Posterior vena cava (tissue), 2 donors: Measurements from ENCODE around the gene IFNL2. TPM values are rescaled to one million over a fixed set of nuclear protein-coding genes. Genes with fewer than 3 reads are reported as not detected.
"Not testable (repeated sequence)": the region's sequence is repeated elsewhere in the genome, so short reads cannot be mapped to it uniquely, and the experiment has no call there.

ENCODE experiments used
- DNase-seq: peaks from one replicate; pipeline ENCODE4 v3.0.0-alpha.2; 2020; ENCODE audit warnings: low spot score
- intact Hi-C, 2 donors: fragments of 100-400 bp; cut with DNase I; formaldehyde crosslinking; loops; one replicate each; pipeline versions ENCODE4 v1.14.1 to v1.14.2; 2022 to 2023
- total RNA-seq, 2 donors: library from RNA; stranded (reverse); fragmentation: NEBNext Ultra II Directional; extraction: Animal tissue kit (Norgen Biotek cat#: 25700); gene quantifications; one replicate each; pipeline ENCODE4 v1.2.1, GENCODE V29; 2021
- donor health status: DM: yes; HTN: yes; CAD: no.
- donor health status: DM: yes; HTN: yes; CAD: no.

IFNL2 gene
- total RNA-seq, 2 donors from 2014 or later, result not detected

- intact Hi-C loops, result no loop called here
- no peak for DNase-seq
These were observed 17.1 kb upstream of the IFNL2 start for GRCh38 chr19:39251081-39251480.

DNA sequence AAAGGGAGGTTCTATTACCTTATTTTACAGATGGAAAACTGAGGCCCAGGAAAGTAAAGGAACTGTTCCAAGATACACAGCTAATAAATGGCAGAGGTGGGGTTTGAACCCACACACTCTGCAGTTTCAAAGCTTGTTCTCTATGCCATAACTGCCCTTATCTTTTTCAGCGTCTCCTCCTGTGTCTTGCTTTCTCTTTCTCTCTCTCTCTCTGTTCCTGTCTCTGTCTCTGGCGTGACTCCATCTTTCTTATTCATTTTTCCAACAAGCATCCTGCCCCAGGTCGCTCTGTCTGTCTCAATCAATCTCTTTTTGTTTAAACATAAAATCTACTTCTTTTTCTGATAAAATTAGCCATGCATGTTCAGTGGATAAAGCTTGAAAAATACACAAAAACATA lies 16.4 kb upstream of the IFNL2 start:
- intact Hi-C loops, result no loop called here
- no peak for DNase-seq

DNA sequence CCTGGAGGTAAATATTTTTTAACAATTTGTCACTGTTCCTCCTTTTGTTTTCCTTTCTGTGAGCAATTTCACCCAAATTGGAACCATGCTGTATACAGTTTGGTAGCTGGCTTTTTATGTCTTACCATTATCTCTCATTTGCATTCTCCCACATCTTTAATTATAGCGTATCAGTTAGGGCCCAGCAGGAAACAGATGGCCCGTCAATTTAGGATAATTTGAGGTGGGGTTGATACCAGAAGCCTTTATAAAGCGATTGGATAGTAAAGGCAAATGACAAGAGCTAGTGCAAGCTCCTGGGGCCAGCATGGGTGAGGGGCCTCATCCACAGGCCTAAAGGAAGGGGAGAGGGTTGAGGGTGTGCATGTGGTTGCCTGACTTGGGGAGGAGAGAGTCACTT lies 15.7 kb upstream of the IFNL2 start:
- intact Hi-C loops, result no loop called here
- no peak for DNase-seq

DNA sequence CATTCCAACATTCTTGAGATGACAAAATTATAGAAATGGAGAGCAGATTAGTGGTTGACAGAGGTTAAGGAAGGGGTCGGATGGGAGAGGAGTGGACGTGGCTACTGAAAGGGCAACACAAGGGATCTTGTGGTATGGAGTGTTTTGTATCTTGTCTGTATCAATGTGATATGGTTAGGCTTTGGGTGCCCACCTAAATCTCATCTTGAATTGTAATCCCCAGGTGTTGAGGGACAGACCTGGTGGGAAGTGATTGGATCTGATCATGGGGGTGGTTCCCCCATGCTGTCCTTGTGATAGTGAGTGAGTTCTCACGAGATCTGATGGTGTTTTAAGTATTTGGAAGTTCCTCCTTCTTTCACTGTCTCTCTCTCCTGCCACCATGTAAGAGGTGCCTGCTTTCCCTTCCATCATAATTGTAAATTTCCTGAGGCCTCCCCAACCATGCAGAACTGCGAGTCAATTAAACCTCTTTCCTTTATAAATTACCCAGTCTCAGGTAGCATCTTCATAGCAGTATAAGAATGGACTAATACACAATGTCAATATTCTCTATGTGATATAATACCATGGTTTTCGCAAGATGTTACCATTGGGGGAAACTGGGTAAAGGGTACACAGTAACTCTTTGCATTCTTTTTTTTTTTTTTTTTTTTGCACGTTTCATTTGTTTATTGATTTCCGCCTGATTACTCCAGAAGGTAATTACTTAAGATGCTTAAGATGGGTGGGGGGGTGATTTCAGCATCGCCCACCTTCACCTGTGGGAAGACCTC lies 14.6 kb upstream of the IFNL2 start:
- no peak for DNase-seq
- intact Hi-C loops, result no loop called here

DNA sequence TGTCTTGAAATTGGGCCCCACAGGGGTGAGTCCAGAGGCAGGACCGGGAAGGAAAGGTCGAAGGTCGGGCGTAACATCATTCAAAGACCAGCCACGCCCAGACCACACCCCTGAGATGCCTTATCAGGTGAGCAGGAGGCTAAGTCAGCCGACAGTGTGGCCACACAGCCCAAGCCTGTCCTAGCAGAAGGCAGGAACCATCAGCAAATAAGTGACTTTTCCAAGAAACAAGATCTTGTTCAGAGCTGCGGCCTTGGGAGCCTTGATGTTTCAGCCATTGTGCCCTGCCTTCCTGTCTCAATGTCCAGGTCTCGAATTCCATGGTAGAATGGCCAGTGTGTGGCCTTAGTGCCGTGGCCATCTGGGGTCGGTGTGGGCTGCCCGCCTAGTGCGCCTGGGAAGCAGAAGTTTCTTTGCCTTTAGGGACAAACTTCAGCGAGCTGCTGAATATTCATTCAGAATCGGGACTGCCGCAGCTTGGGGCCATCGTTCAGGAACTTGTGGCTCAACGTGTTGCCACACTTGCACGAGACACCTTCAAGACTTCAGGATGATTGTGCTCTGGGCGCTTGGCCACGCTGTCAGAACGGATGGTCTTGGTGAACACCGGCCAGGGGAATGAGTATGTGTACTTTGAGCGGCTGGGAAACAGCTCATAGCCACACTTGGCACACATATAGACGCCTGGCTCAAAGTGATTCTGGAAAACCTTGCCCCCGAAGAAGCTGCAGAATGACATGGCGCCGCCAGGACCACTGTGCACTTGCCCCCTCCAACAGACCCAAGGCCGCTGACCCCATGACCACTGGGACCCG lies 13.5 kb upstream of the IFNL2 start:
- no peak for DNase-seq
- intact Hi-C loops, result no loop called here

DNA sequence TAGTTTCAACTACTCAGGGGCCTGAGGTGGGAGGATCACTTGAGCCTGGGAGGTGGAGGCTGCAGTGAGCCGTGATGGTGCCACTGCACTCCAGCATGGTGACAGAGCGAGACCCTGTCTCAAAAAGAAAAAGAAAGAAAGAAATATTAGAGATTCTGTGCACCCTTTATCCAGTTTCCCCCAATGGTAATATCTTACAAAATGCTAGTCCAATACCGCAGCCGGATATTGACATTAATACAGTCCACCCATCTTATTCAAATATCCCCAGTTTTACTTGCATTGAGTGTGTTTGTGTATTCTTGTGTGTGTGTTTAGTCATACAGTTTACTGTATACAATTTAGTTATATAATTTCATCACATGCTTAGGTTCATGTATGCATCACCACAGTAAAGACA lies 11.0 kb upstream of the IFNL2 start:
- intact Hi-C loops, result no loop called here
- no peak for DNase-seq

GRCh38 chr19:39261704-39262103 lies 6.5 kb upstream of the IFNL2 start:
- intact Hi-C loops, result no loop called here
- no peak for DNase-seq

DNA sequence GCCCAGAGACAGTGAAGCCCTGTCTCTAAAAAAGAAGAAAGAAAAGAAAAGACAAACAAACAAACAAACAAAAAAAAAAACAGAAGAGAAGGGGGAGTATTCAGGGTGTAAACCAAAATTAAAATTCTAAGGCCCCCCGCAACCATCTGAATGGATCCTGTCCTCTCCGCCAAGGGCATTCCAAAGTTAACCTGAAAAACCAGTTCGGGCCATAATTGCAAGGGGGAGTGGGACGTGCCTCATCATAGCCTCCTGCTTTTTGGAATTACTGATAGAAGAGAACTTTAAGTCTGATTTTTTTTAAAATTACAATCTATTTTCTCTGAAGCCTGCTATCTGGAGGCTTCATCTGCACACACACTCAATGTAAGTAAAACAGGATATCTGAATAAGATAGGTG lies 5.7 kb upstream of the IFNL2 start:
- DNase-seq, result no peak
- intact Hi-C loops, result no loop called here

DNA sequence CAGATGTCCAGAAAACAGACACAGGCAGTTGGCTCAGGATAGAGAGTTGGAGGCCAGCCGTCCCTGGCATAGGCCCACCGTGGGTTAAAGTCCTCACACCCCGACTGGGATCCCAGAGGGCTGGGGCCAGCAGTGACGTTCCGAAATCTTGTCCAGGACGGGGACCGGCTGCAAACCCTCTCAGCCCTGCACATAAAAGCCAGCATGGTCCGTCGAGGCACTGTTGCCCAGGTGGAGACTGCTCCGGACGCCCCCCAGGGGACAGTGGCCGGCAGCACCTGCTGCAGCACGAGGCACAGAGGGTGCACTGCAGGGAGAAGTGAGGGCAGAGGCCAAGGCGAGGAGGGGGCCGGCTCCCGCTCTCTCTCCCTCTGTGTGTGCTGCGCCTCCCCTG lies 4.3 kb upstream of the IFNL2 start:
- no peak for DNase-seq
- intact Hi-C loops, result no loop called here

- no peak for DNase-seq
- intact Hi-C loops, result no loop called here
These were observed 3.6 kb upstream of the IFNL2 start for GRCh38 chr19:39264306-39265290.

DNA sequence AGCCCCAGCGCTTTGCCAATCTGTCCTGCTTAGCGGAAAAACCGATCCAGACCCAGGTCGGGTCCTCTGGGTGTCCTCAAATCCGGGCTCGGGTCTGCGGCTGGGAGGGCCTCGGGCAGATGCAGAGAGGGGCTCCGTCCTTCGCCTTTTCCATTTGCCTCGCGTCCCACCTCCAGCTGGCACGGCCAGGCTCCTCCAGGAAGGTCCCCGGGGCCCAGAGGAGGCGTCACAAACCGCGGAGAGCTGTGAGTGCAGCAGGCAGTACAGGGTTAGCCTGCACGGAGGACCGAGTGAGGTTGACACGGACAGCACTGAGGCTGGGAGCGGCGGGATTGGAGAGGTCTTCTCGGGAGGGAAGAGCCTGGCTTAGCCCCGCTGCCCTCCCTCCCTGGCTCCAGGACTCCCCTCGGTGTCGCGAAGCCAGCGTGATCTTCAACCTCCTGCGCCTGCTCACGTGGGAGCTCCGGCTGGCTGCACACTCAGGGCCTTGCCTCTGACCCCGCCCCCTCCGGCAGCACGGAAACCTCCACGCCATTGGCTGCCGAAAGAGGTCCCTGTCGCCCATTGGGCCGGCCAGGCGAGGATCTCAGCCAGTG lies 2.8 kb upstream of the IFNL2 start:
- DNase-seq, result no peak
- intact Hi-C loops, result no loop called here

DNA sequence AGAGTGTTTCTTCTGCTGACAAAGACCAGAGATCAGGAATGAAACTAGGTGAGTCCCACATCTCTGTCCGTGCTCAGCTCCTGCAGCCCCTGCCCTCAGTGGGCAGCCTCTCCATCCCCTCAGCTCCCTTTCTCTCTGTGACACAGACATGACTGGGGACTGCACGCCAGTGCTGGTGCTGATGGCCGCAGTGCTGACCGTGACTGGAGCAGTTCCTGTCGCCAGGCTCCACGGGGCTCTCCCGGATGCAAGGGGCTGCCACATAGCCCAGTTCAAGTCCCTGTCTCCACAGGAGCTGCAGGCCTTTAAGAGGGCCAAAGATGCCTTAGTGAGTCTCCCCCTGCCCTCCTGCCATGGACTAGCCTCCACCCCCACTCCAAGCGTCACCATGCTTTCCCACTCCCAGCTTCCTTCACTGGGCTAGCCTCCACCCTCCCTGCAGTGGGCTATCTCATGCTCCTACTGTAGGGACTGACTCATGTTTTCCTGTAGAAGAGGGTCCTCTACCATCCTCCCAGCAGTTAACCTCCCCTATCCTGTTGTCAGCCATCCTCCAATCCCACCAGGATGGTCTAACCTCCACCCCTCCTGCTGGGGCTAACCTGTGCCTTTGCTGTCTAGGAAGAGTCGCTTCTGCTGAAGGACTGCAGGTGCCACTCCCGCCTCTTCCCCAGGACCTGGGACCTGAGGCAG lies 481 bp downstream of the IFNL2 start:
- DNase-seq, intact Hi-C loops: not testable (repeated sequence)

- intact Hi-C loops, DNase-seq: not testable (repeated sequence)
These were observed 1.2 kb downstream of the IFNL2 start for GRCh38 chr19:39269369-39269768.

- intact Hi-C loops, result no loop called here
- no peak for DNase-seq
These were observed 2.1 kb downstream of the IFNL2 start for GRCh38 chr19:39270036-39270871.

DNA sequence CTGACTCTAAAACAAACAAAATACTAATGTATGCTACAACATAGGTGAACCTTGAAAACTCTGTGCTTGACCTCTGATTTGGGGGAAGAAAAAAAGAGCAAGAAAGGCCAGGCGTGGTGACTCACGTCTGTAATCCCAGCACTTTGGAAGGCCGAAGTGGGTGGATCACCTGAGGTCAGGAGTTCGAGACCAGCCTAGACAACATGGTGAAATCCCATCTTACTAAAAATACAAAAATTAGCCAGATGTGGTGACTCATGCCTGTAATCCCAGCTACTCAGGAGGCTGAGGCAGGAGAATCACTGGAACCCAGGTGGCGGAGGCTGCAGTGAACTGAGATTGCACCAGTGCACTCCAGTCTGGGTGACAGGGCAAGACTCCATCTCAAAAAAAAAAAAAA lies 5.7 kb downstream of the IFNL2 start:
- DNase-seq, intact Hi-C loops: not testable (repeated sequence)

DNA sequence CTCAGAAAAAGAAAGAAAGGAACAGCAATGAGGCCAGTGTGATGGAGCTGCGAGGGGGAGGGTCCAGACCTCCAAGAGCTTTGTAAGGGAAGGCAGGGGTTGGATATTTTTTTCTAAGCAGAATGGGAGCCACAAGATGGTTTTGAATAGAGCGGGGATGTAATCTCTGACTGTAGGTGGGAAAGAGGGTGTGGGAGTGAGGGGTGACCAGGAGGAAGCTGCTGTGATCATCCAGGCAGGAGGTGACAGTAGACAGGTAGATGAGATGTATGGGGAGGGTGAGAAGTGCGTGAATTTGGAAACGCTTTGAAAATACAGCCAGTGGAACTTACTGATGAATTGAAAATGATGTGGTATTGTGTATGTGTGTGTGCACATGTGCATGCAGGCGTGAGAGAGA lies 7.4 kb downstream of the IFNL2 start:
- intact Hi-C loops, result no loop called here
- DNase-seq, result no peak

- peak; percentile 13 for DNase-seq
- intact Hi-C loops, result no loop called here
These were observed 8.5 kb downstream of the IFNL2 start for GRCh38 chr19:39276740-39277139.

DNA sequence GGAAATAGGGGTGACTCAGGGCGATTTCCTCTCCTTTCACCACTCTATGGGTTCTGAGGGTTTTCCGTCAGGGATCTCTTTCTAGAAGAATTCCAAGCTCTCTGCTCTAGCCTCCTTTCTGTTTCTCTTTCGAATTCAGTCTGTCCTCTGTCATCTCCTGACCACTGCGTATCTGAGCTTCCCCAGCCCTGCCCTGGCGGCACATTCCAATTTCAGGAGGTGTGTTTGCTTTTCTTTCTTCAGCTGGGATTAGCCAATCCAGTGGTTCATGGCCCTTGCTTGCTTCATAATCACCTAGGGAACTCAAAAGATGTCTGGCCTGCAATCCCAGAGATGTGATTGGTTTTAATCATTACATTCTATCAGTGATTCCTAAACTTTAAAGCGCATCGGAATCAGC lies 9.4 kb downstream of the IFNL2 start:
- intact Hi-C loops, result no loop called here

More for the DNA sequence above, 9.4 kb downstream of the IFNL2 start:
- DNase-seq, result peak; percentile 14
